ENCODE results near the gene RPL41. TPM values are rescaled to one million over a fixed set of nuclear protein-coding genes. Genes with fewer than 3 reads are reported as not detected.

The RPL41 gene
- total and polyA plus RNA-seq, 4 donors = 979 to 2,155 (median 1,482) TPM

DNA sequence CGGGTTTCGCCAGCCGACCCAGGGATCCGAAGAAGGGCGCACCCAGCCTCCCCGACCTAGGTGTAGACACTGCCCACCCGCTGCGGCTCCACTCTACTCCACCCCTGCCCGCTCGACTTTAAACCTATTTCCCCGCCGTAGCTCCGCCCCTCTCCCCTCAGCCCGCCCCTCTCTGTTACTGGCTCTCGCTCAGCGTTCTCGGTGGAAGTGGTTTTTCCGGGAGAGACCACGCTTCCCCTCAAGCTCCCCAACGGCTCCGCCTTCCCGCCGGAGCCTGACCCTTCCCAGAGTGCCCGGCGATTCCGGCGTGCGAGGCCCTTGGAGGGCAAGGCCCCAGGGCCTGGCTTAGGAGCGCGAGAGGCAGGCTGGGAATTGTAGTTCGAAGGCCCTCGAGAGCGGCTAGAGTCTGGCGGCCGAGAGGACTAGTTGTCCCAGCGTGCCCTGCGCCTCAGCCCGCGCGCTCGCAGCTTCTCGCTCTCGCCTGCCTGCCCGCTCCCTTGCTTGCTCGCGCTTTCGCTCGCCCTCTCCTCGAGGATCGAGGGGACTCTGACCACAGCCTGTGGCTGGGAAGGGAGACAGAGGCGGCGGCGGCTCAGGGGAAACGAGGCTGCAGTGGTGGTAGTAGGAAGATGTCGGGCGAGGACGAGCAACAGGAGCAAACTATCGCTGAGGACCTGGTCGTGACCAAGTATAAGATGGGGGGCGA, 12.2 kb upstream of the RPL41 start, which contains the start of gene PA2G4:
TSS of gene PA2G4 (plus strand) at position 451 of the 706 bp plus-strand sequence. CDS start at position 630, 179 bp downstream.
- WGBS = under 1% methylated on average over 60 of the region's 60 CpGs
- peak within 1 kb of the TSS; percentile 66 to 83 for H3K27ac ChIP-seq (ENCODE audit: low read depth in 1 of 2, low read length in 2 of 2)
- H3K27me3 ChIP-seq (ENCODE audit: control insufficient read depth in 4 of 4, insufficient read depth in 4 of 4, low read length in 3 of 4) = no peaks in the 10 kb centered on the region
- peaks cover 17 to 46% (median 40%) of the 10 kb centered on the region in 4 donors for H3K36me3 ChIP-seq (ENCODE audit: control insufficient read depth in 4 of 4, insufficient read depth in 3 of 4, low read depth in 1 of 4, low read length in 3 of 4)
- peak; percentile 94 for DNase-seq (ENCODE audit: low spot score)
- H3K4me3 ChIP-seq (ENCODE audit: low read depth in 1 of 3, low read length in 3 of 3) = peak within 1 kb of the TSS; percentile 67 to 88 (median 81)
- H3K9ac ChIP-seq (ENCODE audit: low read depth in 1 of 2, low read length in 2 of 2) = peak within 1 kb of the TSS; percentile 71 to 91
- H3K4me1 ChIP-seq (ENCODE audit: control insufficient read depth in 4 of 4, insufficient read depth in 4 of 4, low read length in 3 of 4) = peaks cover 0 to 24% (median 13%) of the 10 kb centered on the region in 4 donors
- no peaks in the 10 kb centered on the region for H3K9me3 ChIP-seq (ENCODE audit: control insufficient read depth in 4 of 4, low read length in 3 of 4)
- TF ChIP-seq NR2F2 (IDR thresholded peaks at IDR 0.05) (peak; percentile 91), EGR1 (IDR thresholded peaks at IDR 0.05; ENCODE audit: low read depth in 2 of 2) (peak; percentile 68 to 76), RXRA (IDR thresholded peaks at IDR 0.05) (peak; percentile 85 to 87), FOXA1 (IDR thresholded peaks at IDR 0.05) (peak; percentile 88), HNF4G (IDR thresholded peaks at IDR 0.05) (no peak), SP1 (IDR thresholded peaks at IDR 0.05) (peak; percentile 90), GABPA (IDR thresholded peaks at IDR 0.05 in 1 of 2, conservative IDR thresholded peaks at IDR 0.05 in 1 of 2) (peak in 1 of 2 donors; percentile 91), RAD21 (IDR thresholded peaks at IDR 0.05) (peak; percentile 58 to 70), HNF4A (conservative IDR thresholded peaks at IDR 0.05) (peak; percentile 56 to 62), TAF1 (conservative IDR thresholded peaks at IDR 0.05) (peak; percentile 77), FOXA2 (IDR thresholded peaks at IDR 0.05) (peak; percentile 48), YY1 (IDR thresholded peaks at IDR 0.05) (peak; percentile 93), JUND (IDR thresholded peaks at IDR 0.05) (peak; percentile 36 to 53)
- TF ChIP-seq, protein P1, sequence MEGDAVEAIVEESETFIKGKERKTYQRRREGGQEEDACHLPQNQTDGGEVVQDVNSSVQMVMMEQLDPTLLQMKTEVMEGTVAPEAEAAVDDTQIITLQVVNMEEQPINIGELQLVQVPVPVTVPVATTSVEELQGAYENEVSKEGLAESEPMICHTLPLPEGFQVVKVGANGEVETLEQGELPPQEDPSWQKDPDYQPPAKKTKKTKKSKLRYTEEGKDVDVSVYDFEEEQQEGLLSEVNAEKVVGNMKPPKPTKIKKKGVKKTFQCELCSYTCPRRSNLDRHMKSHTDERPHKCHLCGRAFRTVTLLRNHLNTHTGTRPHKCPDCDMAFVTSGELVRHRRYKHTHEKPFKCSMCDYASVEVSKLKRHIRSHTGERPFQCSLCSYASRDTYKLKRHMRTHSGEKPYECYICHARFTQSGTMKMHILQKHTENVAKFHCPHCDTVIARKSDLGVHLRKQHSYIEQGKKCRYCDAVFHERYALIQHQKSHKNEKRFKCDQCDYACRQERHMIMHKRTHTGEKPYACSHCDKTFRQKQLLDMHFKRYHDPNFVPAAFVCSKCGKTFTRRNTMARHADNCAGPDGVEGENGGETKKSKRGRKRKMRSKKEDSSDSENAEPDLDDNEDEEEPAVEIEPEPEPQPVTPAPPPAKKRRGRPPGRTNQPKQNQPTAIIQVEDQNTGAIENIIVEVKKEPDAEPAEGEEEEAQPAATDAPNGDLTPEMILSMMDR (IDR thresholded peaks at IDR 0.05; ENCODE audit: low read depth, low read length, missing input control) = no peak
- TF ChIP-seq, protein P2, sequence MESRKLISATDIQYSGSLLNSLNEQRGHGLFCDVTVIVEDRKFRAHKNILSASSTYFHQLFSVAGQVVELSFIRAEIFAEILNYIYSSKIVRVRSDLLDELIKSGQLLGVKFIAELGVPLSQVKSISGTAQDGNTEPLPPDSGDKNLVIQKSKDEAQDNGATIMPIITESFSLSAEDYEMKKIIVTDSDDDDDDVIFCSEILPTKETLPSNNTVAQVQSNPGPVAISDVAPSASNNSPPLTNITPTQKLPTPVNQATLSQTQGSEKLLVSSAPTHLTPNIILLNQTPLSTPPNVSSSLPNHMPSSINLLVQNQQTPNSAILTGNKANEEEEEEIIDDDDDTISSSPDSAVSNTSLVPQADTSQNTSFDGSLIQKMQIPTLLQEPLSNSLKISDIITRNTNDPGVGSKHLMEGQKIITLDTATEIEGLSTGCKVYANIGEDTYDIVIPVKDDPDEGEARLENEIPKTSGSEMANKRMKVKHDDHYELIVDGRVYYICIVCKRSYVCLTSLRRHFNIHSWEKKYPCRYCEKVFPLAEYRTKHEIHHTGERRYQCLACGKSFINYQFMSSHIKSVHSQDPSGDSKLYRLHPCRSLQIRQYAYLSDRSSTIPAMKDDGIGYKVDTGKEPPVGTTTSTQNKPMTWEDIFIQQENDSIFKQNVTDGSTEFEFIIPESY (IDR thresholded peaks at IDR 0.05) = peak; percentile 98
- TF ChIP-seq, protein P3, sequence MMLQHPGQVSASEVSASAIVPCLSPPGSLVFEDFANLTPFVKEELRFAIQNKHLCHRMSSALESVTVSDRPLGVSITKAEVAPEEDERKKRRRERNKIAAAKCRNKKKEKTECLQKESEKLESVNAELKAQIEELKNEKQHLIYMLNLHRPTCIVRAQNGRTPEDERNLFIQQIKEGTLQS (IDR thresholded peaks at IDR 0.05) = no peak
- TF ChIP-seq, protein P4, sequence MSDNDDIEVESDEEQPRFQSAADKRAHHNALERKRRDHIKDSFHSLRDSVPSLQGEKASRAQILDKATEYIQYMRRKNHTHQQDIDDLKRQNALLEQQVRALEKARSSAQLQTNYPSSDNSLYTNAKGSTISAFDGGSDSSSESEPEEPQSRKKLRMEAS (IDR thresholded peaks at IDR 0.05) = peak; percentile 99
- TF ChIP-seq, protein P5, sequence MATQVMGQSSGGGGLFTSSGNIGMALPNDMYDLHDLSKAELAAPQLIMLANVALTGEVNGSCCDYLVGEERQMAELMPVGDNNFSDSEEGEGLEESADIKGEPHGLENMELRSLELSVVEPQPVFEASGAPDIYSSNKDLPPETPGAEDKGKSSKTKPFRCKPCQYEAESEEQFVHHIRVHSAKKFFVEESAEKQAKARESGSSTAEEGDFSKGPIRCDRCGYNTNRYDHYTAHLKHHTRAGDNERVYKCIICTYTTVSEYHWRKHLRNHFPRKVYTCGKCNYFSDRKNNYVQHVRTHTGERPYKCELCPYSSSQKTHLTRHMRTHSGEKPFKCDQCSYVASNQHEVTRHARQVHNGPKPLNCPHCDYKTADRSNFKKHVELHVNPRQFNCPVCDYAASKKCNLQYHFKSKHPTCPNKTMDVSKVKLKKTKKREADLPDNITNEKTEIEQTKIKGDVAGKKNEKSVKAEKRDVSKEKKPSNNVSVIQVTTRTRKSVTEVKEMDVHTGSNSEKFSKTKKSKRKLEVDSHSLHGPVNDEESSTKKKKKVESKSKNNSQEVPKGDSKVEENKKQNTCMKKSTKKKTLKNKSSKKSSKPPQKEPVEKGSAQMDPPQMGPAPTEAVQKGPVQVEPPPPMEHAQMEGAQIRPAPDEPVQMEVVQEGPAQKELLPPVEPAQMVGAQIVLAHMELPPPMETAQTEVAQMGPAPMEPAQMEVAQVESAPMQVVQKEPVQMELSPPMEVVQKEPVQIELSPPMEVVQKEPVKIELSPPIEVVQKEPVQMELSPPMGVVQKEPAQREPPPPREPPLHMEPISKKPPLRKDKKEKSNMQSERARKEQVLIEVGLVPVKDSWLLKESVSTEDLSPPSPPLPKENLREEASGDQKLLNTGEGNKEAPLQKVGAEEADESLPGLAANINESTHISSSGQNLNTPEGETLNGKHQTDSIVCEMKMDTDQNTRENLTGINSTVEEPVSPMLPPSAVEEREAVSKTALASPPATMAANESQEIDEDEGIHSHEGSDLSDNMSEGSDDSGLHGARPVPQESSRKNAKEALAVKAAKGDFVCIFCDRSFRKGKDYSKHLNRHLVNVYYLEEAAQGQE (IDR thresholded peaks at IDR 0.05) = peak; percentile 88

Data from liver (tissue), 9 donors.